NCI-H510A treated with DMSO at 0.1 percent for 48 hours (cell line): ENCODE measurements around the gene MLST8.

Source experiments
- DNase-seq: peaks from one replicate; lab custom pipeline; 2025; lab: John Stamatoyannopoulos, UW

The MLST8 gene

DNA sequence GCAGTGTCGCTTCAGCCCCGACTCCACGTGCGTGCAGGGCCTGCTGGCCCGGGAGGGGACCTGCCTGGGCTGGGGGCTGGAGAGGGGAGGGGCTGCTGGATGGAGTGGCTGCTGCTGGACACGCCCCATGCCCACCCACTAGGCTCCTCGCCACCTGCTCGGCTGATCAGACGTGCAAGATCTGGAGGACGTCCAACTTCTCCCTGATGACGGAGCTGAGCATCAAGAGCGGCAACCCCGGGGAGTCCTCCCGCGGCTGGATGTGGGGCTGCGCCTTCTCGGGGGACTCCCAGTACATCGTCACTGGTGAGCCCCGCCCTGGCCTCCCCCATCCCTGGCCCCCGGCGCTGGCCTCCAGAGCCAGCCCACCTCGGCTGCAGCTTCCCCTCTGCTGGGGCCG is 3.1 kb downstream of the MLST8 start:
- no peak for DNase-seq

DNA sequence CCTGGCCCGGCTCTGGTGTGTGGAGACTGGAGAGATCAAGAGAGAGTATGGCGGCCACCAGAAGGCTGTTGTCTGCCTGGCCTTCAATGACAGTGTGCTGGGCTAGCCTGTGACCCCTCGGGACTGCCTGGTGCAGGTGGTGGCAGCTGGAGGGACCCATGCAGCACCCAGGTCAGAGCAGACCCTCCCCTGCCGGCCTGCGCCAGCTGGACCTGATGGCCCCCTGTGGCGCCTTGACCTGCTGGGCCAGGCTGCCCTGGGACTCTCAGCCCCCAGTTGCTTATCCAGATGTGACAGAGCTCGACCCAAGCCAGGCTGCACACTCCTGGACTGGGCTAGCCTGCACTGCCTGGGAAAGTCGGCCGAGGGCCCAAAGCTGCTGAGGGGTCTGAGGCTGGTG is 3.5 kb downstream of the MLST8 start:
- no peak for DNase-seq

DNA sequence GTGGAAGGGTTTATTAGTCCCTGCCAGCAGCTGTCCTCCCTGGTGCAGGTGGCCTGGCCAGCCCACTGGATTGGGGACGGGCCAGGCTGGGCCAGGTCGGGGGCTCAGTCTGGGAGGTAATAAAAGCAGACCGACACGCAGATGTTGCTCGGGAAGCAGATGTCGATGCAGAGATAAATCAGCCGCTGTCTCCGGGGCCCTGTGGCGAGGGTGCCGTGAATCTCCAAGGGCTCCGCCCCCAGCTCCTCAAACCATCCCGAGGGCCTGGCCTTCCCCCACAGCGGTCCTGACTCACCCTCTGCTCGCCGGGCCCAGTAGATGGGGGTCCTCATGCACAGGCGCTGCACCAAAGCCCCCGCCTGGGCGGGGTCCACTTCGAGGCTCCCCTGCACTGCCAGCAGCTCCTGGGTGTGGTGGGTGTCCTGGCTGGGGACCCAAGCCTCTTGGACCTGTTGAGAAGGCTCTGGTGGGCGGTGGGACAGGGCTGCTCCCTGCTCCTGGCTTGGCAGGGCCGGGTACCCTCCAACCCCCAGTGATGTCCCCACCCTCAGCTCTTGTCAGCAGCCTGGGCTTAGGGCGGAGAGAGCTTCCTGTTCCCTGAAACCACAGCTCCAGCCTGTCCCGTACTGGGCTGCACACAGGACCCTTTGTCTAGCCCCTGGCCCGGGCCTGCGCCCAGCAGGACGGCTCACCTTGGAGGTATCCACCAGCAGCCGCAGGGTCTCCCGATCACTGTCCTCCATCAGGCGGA is 4.2 kb downstream of the MLST8 start:
- DNase-seq: no peak

DNA sequence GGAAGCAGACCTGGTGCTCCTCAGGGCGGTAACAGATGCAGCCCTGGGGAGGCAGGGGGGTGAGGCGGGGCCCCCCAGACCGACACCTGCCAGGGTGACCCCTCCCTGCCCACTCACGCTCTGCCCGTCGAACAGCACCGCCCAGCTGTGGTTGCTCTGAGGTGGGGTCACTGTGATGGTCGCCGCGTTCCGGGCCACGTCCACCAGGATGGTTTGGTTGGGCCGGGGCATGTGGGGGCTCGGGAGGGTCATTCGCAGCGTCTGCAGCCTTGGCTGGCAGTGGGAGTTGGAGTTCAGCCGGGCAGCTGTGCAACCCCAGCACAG is 4.7 kb downstream of the MLST8 start:
- DNase-seq: no peak

DNA sequence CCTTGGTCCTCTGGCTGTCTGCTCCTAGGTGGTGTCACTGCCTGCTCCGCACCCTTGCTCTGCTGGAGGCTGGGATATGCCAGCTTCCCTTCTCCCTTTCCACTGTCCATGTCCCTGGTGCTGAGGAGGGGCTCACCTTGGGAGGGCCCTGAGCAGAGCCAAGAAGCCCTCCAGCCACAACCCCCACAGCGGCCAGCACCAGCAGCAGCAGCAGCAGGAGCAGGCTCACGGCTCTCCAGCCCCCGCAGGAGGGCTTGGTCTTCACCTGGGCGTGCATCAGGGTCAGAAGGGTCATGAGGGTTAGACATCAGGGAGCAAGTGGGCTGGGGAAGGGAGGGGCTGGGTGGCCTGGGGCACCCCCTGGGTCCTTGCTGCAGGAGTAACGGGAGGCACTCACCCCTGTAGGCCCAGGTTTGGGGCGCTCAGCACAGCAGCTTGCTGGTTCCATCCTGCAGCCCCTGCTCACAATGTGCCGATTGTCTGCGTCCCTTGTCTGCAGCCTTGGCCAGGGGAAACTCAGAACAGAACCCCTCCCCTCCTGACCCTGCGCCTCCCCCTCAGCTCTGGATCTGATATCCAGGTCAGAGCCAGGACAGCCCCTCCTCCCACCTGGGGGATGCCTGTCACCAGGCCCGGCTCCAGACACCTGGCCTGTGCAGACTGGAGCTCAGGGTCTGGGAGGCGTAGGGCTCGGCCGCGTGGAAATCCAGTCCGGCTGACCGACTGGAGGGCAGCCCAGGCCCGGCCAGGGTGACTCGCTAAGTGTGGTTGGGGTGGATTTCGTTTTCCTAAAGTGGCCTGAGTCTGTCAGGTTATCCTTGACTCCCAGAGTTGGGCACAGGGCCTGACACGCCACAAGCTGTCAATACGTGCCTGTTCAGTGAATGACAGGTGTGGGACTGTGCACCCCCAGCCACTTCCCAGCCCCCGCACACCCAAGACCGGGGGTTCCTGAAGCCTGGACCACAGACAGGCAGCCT is 5.4 kb downstream of the MLST8 start, which contains the start of gene BRICD5:
Gene BRICD5 (minus strand): TSS at position 478 of the 980 bp plus-strand sequence. CDS start 30 bp downstream, at position 448.
- no peak for DNase-seq

DNA sequence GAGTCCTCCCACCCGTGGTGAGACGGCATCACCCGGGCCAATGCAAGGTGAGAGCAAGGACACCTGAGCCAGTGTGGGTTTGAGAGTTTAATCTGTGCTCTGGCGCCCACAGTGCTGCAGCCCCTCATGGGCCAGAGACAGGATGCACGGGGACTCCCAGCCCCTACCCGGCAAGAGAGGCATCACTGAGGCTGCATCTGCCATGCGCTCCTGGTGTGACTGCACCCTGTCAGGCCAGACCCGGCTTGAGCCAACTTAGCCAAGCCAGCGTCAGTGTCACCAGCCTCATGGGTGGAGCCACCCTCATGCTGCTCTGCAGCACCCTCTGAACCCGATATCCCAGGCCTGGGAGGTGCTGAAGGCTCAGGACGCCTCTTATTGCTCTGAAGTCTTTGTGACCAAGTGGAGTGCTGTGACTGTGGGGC is 6.7 kb downstream of the MLST8 start:
- no peak for DNase-seq

DNA sequence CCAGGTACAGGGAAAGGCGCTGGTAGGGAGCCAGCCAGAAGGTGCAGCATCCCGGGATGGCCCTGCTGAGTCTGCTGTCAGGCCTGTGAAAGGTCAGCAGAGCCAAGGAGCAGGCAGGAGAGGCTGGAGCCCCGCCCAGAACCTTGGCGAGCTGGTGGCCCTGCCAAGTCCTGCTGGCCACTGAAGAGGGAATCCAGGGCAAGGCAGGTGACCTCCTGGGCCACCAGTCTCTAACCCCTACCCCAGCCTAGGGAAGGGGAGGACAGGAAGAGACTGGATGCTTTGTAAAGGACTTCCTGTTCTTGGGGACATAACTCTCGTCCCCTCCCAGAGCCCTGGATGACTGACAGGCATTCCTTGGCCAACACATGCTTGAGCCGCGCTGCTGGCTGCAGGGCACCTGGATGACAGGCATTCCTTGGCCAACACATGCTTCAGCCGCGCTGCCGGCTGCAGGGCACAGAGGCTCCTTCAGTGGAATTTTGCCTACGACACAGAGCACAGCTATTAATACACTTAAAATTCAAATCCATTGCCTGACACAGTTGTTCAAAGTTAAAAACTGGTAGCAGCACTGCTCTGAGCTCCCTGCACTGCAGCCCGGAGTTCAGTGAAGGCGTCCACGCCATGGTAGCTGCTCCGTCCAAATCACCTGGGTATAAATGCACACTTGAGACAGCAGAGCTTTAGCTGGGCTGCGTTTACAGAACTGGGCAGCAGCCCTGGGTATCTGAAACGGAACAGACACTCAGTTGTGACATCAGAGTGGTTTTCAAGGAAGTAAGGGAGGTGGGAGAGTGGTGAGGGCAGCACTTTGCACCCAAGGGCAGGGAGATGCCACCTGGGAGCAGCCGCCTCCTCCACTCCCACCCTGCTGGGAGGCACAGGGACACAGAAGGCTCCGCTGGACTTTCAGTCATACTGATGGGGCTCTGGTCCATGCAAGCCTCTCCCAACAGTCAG is 7.4 kb downstream of the MLST8 start:
- no peak for DNase-seq

DNA sequence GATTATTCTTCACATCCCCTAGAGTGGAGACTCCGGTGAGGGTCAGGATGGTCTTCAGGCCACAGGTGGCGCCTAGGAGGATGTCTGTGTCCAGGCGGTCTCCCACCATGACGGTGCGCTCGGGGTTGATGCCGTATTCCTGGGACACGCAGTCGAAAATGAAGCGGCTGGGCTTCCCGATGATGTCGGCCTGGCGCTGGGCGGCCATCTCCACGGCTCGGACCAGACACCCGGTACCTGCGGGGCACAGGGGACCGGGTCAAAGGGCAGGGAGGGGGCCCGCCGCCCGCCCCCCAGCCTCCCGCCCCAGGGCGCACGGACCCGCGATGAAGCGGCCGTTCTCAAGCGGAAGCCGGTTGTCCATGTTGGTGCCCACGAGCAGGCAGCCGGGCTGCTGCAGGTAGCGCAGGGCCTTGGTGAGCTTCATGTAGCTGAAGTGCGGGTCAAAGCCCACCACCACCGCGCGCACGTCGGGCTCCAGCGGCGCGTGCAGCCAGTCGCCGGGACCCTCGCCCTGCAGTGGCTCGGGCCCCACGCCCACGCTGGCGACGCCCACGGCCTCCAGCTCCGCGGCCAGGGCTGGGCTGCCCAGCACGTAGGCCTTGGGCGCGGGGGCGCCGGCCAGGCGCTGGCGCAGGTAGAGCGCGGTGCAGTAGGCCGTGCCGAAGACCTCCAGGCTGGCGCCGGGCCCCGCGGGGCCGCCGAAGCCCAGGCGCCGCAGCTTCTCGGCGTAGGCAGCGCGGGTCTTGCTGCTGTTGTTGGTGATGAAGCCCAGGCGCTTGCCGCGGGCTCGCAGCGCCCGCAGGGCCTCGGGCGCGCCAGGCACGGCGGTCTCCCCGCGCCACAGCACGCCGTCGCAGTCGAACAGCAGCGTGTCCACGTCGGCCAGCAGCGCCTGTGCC is 8.8 kb downstream of the MLST8 start:
- no peak for DNase-seq

DNA sequence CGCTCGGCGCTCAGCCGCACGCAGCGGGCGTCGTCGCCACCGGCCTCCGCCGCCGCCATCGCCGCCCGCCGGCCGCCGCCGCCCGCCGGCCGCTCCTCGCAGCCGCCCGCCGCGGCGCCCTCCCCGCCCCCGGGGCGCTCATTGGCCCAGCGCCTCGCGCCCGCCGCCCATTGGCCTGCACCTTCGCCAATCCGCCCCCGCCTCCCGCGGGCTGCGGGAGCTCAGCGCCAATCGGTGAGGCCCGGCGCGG is 9.4 kb downstream of the MLST8 start, which contains the start of gene PGP:
Gene PGP (minus strand): TSS at position 122 of the 250 bp plus-strand sequence. CDS start 63 bp downstream, at position 59.
- no peak for DNase-seq

DNA sequence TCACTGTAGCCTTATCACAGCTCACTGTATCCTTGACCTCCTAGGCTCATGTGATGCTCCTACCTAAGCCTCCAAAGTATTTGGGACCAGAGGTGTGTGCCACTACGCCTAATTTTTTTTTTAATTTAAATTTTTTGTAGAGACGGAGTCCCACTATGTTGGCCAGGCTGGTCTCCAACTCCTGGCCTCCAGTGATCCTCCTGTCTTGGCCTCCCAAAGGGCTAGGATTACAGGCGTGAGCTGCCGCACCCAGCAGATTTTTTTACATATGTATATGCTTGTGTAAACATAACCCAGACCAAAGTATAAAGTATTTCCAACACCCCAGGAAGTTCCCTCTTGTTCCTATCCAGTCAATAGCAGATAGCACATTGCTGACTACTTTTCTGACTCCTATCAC is 11.1 kb downstream of the MLST8 start:
- DNase-seq: no peak

DNA sequence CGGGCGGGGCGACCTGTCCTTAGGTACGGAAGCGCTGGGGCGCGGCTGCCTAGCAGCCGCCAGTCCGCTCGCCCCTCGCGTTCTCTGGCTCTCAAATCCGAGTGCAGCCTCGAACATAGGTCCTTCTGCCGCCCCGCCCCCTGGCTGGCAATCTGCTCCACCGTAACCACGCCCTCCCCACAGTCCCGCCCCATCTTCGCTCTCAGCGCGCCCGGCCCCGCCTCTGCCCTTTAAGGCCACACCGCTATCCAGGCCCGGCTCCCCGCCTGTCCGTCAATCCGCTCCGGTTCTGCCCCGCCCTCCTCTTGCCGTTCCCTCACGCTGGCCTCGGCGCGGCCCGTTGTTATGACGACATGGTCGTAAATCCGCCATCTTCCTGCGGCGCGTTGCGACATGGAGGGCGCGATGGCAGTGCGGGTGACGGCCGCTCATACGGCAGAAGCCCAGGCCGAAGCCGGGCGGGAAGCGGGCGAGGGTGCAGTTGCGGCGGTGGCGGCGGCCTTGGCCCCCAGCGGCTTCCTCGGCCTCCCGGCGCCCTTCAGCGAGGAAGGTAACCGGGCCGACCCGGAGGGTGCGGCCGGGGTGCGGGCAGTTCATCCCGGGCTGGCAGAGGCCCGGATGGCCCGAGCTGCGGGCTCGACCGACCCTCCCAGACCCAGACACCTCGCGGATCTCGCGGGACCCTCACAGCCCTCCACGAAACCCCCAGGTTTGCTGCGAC is 18.1 kb downstream of the MLST8 start, which contains the start of gene E4F1:
Gene E4F1 (plus strand): TSS at position 371 of the 721 bp plus-strand sequence. CDS start 23 bp downstream, at position 394.
- peak; percentile 95 for DNase-seq

DNA sequence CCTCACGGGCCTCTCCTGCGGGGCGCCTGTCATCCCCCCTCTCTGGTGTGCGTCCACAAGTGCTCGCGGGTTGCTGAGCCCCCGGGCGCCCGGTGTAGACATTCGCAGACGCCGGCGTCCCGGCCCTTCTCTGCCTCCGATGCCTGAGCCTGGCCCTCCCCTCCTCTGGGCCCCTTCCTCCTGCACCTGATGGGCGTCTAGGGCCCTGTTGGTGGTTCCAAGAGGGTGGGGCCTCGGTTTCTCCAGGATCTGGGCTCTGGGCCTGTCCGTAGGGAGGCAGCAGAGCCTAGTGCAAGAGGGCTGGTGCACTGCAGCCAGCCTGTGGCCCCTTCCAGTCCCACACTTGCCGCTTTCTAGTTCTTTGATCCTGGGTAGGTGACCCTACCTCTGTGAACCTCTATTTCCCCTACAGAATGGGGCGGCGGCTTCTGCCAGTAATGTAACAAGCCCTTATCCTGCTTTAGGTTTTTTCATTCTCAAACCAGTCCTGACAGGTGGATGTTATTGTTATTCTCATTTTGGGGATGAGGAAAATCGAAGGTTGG is 18.8 kb downstream of the MLST8 start:
- DNase-seq: peak; percentile 28

DNA sequence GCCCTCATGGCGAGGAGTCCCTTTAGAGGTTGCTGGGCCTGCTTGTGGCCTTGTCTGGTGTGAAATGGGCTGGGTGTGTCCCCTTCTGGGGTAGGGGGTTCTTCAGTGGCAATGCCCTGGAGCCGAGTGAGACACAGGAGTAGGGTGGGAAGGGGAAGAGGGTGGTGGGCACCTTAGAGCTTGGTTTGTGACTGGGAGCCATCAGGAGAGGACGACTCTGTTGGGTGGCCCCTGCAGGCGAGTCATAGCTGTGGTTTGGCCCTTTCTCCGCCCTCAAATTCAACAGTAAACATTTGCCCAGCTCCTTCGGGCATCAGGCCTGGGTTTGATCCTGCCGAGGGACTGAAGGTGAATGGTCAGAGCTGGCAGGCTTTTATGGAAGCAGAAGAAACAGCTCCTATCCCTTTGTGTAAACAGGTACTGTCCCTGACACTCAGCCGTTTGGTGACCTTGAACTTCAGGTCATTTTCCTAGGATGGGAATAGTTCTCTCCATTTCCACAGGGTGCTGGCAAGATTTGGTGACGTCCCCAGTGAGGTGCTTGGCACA is 21.1 kb downstream of the MLST8 start:
- no peak for DNase-seq

DNA sequence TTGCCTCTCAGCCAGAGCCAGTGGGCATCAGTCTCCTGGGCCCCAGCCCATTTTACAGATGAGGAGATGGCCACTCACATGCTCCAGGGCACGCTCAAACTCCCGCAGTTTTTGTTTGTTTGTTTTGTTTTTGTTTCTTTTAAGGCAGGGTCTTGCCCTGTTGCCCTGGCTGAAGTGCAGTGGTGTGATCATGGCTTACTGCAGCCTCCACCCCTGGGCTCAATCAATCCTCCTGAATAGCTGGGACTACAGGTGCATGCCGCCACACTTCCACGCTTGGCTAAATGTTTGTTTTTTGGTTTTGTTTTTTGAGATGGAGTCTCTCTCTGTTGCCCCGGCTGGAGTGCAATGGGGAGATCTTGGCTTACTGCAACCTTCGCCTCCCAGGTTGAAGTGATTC is 21.7 kb downstream of the MLST8 start:
- DNase-seq: no peak

DNA sequence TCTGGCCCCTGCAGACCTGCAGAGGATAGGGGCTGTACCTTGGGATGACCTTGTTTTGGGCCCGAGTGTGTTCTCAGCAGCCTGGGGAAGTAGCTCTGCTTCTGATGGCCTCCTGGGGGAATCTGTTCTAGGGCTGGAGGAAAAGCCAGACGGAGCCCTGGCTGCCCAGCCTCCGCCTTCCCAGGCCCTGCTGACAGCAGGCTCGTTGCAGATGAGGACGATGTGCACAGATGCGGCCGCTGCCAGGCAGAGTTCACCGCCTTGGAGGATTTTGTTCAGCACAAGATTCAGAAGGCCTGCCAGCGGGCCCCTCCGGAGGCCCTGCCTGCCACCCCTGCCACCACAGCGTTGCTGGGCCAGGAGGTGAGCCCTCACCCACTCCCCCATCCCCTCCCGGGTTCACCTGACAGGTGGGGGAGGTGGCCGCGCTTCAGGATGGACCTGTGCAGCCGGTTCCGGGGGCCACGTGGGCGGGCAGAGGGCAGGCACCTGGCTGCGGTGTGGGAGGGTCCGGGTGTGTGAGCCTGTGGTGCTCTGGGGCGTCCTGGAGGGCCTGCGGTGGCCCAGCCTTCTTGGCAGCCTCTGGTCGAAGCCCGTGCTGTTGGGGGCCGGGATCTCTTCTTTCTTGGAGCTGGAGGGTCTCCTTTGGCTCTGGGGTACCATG is 23.0 kb downstream of the MLST8 start:
- no peak for DNase-seq

DNA sequence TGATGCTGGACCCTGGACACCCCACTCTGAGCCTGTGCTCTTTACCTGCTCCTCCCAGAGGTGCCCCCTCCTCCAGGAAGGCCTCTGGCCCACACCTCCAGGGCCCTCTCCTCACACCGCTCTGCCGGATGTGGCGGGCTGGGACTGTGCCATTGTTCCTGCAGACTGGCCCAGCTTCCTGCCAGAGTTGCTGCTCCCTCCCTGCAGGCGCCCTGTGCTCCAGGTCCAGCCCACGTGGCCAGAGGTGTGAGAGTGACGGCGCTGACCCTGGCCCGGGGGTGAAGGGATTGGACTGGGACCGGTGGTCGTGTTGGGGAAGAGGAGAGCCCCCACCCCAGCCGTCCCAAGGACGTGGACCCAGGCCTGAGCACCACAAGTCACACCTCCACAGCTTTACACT is 23.8 kb downstream of the MLST8 start:
- DNase-seq: no peak

DNA sequence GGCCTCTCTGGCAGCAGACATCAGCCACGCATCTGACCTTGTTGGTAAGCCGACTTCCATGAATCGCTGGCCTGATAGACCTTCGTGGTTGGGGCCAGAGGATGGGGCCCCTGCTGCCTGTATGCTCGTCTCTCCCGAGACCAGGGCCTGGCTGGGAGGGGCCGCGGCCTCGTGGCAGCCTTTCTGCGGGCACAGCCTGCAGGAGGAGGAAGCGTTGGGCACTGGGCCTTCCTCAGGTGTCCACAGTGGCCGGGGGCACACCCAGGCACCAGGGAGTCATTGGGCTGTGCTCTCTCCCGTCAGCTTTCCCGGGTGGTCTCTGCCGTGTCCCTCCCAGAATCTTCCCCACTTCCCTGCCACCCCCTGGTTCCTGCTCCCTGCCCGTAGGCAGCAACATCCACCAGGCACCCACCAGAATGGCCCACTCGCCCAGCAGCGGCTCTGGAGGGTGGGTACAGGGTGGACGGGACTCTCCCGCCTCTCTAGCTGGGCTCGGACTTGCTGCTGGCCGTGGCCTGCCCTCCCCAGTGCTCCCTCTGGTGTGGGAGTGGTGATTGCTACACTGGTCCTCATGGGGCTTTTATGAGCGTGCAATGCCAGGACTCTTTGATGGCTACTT is 24.5 kb downstream of the MLST8 start:
- DNase-seq: no peak

DNA sequence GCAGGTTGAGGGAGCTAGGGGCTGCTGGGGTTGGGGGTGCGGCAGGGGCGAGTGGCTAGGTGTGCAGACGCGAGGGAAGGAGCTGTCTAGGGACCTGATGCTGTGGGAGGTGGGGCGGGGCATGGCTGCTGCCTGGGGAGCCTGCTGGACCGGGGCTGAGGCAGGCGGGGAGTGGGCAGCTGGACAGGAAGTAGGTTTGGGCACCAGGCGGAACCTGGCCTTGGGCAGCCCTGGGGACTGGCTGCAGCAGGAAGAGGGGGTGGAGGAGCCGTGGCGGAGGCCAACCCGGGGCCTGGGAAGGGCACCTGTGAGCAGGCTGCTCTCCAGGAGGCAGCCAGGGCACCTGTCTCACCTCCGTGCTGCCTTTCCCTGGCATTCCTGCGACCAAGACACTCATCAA is 25.1 kb downstream of the MLST8 start:
- no peak for DNase-seq
